Measurements from ENCODE around the gene TMEM79. TPM values are rescaled to one million over a fixed set of nuclear protein-coding genes. Genes with fewer than 3 reads are reported as not detected.
"Not testable (repeated sequence)": the region's sequence is repeated elsewhere in the genome, so short reads cannot be mapped to it uniquely, and the experiment has no call there.

TMEM79 gene
- total RNA-seq, 4 donors from 2014 or later, result 96.9 to 111 (median 101) TPM

- TF ChIP-seq CTCF (IDR thresholded peaks at IDR 0.05), result no peak
- no peak for TF ChIP-seq POLR2A (IDR thresholded peaks at IDR 0.05)
- DNase-seq (ENCODE audit: low spot score in 2 of 2), result no peak
- 77 to 80% methylated on average over 3 of the region's 3 CpGs for WGBS, 2 donors
- H3K4me3 ChIP-seq (ENCODE audit: low read depth, poor library complexity, severe bottlenecking), result no peak overlapping the region
- intact Hi-C loops (cut with DNase I; ENCODE audit: low total_unique reads), result loop anchor here (10.0 kb wide), 1 partner anchor 186 kb away; no protein-coding TSS in a partner anchor
Observed at GRCh38 chr1:156320560-156320959, 36.4 kb downstream of the TMEM79 start.

GRCh38 chr1:156323179-156323578 is 39.1 kb downstream of the TMEM79 start:
- not testable (repeated sequence) for H3K4me3 ChIP-seq (ENCODE audit: low read depth, poor library complexity, severe bottlenecking); DNase-seq (ENCODE audit: low spot score in 2 of 2)
- intact Hi-C loops (cut with DNase I; ENCODE audit: low total_unique reads), result loop anchor here (10.0 kb wide), 1 partner anchor 188 kb away; no protein-coding TSS in a partner anchor
- 91 to 95% methylated on average over 9 of the region's 9 CpGs for WGBS, 2 donors

GRCh38 chr1:156336242-156336641 is 52.1 kb downstream of the TMEM79 start:
- intact Hi-C loops (cut with DNase I; ENCODE audit: low total_unique reads), result no loop called here
- TF ChIP-seq CTCF (IDR thresholded peaks at IDR 0.05) (no peak), POLR2A (IDR thresholded peaks at IDR 0.05) (no peak)
- no peak overlapping the region for H3K4me3 ChIP-seq (ENCODE audit: low read depth, poor library complexity, severe bottlenecking)
- 67 to 68% methylated on average over 4 of the region's 4 CpGs for WGBS, 2 donors
- no peak for DNase-seq (ENCODE audit: low spot score in 2 of 2)

GRCh38 chr1:156337052-156337887 is 53.1 kb downstream of the TMEM79 start:
- H3K4me3 ChIP-seq (ENCODE audit: low read depth, poor library complexity, severe bottlenecking), result peak overlapping the region; percentile 65
- WGBS, 2 donors, result 33 to 42% methylated on average over 34 of the region's 34 CpGs
- TF ChIP-seq POLR2A (IDR thresholded peaks at IDR 0.05), result no peak
- no peak for TF ChIP-seq CTCF (IDR thresholded peaks at IDR 0.05)
- peak in 1 of 2 donors; percentile 15 for DNase-seq (ENCODE audit: low spot score in 2 of 2)
- intact Hi-C loops (cut with DNase I; ENCODE audit: low total_unique reads), result no loop called here

- TF ChIP-seq CTCF (IDR thresholded peaks at IDR 0.05), result no peak
- no peak for TF ChIP-seq POLR2A (IDR thresholded peaks at IDR 0.05)
- 0 to 1% methylated on average over 14 of the region's 14 CpGs for WGBS, 2 donors
- intact Hi-C loops (cut with DNase I; ENCODE audit: low total_unique reads), result no loop called here
- H3K4me3 ChIP-seq (ENCODE audit: low read depth, poor library complexity, severe bottlenecking), result peak overlapping the region; percentile 65
- no peak for DNase-seq (ENCODE audit: low spot score in 2 of 2)
Observed at GRCh38 chr1:156337888-156338179, 53.7 kb downstream of the TMEM79 start.

- DNase-seq (ENCODE audit: low spot score in 2 of 2), result peak; percentile 99 to 100
- TF ChIP-seq POLR2A (IDR thresholded peaks at IDR 0.05) (no peak), CTCF (IDR thresholded peaks at IDR 0.05) (no peak)
- intact Hi-C loops (cut with DNase I; ENCODE audit: low total_unique reads), result no loop called here
- WGBS, 2 donors, result 0 to 1% methylated on average over 30 to 45 of the region's 47 CpGs
- peak within 1 kb of the TSS; percentile 65 for H3K4me3 ChIP-seq (ENCODE audit: low read depth, poor library complexity, severe bottlenecking)
Observed at GRCh38 chr1:156338180-156338976, 54.3 kb downstream of the TMEM79 start, which contains the start of the genes CCT3 and TSACC. TSS of gene CCT3 (minus strand) at chr1:156338292. CDS start at chr1:156338184, 108 bp downstream. TSS of gene TSACC (plus strand) at chr1:156338526. CDS start at chr1:156339758, 1,232 bp downstream.
